Measurements from ENCODE around the gene CADPS. TPM values are rescaled to one million over a fixed set of nuclear protein-coding genes. Genes with fewer than 3 reads are reported as not detected.
A peak's percentile ranks its signal among the peaks of the same experiment; 100 is the strongest.

CADPS gene
- total RNA-seq, 1 donor from 2014 or later, result not detected

DNA sequence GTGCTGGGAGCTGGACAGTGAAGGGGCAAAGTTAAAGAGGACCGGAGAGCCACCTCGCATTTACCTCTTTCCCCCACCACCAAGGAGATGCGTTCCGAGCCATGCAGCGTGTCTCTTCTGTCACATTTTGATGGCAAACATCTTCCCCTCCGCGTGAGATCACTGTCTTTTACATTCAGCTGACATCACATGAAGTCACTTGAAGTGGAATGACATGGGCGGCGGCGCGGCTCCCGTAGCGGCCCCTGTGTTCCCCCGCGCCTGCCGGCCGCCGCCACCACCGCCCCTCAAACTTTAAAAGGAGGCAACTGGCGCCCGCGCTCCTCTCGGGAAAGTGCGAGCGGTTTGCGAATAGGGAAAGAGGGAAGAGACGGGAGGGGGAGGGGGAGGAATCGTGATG is 502.0 kb downstream of the CADPS start, which contains the start of gene FEZF2:
TSS of gene FEZF2 (minus strand) at position 336 of the 400 bp plus-strand sequence. CDS start 682 bp downstream, outside the sequence.
- DNase-seq (ENCODE audit: low spot score in 2 of 2), result no peak
- Histone ChIP-seq H3K27ac (no peak within 1 kb of the TSS), H3K36me3 (no peaks in the 10 kb centered on the region), H3K4me3 (peak within 1 kb of the TSS; percentile 39 to 49), H3K4me1 (peaks cover 2 to 8% of the 10 kb centered on the region in 2 donors), H3K9me3 (no peaks in the 10 kb centered on the region), H3K27me3 (peaks cover 25% of the 10 kb centered on the region)
- intact Hi-C loops (cut with DNase I), result no loop called here
- TF ChIP-seq, protein P1, sequence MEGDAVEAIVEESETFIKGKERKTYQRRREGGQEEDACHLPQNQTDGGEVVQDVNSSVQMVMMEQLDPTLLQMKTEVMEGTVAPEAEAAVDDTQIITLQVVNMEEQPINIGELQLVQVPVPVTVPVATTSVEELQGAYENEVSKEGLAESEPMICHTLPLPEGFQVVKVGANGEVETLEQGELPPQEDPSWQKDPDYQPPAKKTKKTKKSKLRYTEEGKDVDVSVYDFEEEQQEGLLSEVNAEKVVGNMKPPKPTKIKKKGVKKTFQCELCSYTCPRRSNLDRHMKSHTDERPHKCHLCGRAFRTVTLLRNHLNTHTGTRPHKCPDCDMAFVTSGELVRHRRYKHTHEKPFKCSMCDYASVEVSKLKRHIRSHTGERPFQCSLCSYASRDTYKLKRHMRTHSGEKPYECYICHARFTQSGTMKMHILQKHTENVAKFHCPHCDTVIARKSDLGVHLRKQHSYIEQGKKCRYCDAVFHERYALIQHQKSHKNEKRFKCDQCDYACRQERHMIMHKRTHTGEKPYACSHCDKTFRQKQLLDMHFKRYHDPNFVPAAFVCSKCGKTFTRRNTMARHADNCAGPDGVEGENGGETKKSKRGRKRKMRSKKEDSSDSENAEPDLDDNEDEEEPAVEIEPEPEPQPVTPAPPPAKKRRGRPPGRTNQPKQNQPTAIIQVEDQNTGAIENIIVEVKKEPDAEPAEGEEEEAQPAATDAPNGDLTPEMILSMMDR (IDR thresholded peaks at IDR 0.05), result no peak

DNA sequence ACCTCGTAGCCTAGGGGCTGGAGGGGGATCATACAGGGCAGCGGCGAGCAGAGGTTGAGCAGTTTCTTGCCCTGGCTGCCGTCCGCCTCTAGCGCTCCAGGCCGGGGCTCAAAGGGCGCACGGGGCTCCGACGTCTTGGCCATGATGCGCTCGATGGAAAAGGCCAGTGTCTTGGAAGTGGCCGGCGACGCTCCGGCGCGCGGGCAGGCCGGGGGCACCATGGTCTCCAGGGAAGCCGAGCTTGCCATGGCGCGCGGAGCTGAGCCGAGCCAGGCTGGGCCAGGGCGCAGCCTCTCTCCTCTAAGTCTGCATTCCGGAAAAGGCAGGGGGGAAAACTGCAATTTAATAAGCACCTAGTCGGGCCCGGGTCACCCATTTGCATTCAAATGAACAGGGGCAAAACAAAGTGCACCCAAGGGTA is 502.6 kb downstream of the CADPS start:
- no peak for DNase-seq (ENCODE audit: low spot score in 2 of 2)
- Histone ChIP-seq H3K4me3 (peak overlapping the region; percentile 21 to 49), H3K36me3 (no peaks in the 10 kb centered on the region), H3K9me3 (no peaks in the 10 kb centered on the region), H3K27me3 (peaks cover 25% of the 10 kb centered on the region), H3K27ac (no peak overlapping the region), H3K4me1 (peaks cover 2 to 8% of the 10 kb centered on the region in 2 donors)
- TF ChIP-seq, protein P1 (IDR thresholded peaks at IDR 0.05), result no peak
- intact Hi-C loops (cut with DNase I), result no loop called here

DNA sequence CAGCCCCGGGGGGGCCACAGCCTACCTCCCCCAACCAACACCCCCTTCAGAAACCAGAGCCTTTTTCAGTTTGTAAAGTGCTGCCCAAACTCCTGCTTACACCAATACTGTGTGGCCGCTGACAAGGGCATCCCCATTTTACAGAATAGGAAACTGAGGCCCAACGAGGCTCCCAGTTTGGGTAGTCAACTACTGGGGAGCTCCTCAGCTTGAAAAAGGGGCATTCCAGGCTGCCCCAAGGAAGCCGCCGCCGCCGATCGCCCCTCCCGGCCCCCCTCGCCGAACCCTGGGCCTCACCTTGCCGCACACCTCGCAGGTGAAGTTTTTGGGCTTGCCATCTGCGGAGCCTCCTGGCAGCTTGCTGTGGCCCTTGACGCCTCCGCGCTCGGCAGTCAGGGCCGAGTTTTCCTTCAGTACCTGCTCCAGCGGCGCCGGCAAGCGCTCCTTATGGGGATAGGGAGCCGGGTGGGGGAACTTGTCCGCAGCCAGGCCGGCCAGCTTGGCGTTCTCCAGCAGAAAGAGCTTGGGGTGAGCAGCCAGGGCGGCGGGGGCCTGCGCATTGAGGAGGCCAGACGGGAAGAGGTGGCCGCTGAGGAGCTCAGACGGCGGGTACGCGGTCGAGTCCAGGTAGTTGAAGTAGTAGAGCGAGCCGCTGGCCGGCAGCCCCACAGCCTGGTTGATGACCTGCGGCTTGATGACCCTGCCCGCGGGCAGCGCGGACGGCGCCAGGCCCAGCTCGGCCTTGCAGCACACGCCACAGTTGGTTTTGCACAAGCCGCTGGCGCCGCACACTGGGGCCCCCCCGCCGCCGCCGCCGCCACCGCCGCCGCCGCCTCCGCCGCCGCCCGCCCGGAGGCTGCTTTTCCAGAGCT is 503.3 kb downstream of the CADPS start:
- Histone ChIP-seq H3K27ac (no peak overlapping the region), H3K4me3 (peak overlapping the region; percentile 21 to 49), H3K9me3 (no peaks in the 10 kb centered on the region), H3K4me1 (peaks cover 2 to 8% of the 10 kb centered on the region in 2 donors), H3K27me3 (peaks cover 24% of the 10 kb centered on the region), H3K36me3 (no peaks in the 10 kb centered on the region)
- intact Hi-C loops (cut with DNase I), result no loop called here
- TF ChIP-seq, protein P1 (IDR thresholded peaks at IDR 0.05), result no peak
- no peak for DNase-seq (ENCODE audit: low spot score in 2 of 2)

DNA sequence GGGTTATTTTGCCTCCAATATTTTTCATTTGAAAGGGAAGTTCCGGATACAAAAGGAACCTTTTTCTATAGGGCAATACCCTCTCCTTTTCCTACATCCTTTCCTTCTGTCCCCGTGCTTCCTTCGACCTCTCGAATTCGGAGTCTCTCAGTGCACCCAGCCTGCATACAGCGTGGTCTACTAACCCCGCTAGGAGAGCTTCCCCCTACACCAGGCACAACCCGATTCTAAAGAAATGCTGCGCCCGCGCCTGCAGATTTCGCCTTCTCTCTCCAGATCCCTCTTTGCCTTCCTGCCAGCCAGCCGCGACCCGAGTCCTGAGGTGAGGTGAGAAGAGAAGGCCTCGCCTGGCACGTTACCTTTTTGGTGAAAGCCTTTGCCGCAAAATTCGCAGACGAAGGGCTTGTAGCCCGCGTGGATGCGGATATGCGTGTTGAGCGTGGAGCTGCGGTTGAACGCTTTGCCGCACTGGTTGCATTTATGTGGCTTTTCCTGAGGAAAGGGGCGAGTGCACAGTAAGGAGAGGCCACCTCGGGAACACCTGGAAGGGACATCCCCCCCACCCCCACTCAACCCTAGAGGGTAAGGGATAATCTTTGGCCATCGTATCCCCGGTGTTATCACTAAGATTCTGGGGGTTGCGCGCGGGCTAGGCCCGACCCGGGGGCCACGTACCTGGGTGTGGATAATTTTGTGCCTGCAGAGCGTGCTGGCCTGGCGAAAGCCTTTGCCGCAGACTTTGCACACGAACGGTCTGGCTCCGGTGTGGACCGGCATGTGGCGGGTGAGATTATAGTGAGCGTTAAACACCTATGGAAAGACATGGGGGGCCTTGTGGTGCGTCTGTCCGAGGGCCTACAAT is 504.1 kb downstream of the CADPS start:
- H3K4me1 ChIP-seq, result peaks cover 2 to 8% of the 10 kb centered on the region in 2 donors
- TF ChIP-seq, protein P1 (IDR thresholded peaks at IDR 0.05), result no peak
- DNase-seq (ENCODE audit: low spot score in 2 of 2), result no peak
- no peaks in the 10 kb centered on the region for H3K9me3 ChIP-seq
- no peaks in the 10 kb centered on the region for H3K36me3 ChIP-seq
- H3K27me3 ChIP-seq, result peaks cover 21% of the 10 kb centered on the region
- no peak overlapping the region for H3K4me3 ChIP-seq
- intact Hi-C loops (cut with DNase I), result no loop called here
- no peak overlapping the region for H3K27ac ChIP-seq

DNA sequence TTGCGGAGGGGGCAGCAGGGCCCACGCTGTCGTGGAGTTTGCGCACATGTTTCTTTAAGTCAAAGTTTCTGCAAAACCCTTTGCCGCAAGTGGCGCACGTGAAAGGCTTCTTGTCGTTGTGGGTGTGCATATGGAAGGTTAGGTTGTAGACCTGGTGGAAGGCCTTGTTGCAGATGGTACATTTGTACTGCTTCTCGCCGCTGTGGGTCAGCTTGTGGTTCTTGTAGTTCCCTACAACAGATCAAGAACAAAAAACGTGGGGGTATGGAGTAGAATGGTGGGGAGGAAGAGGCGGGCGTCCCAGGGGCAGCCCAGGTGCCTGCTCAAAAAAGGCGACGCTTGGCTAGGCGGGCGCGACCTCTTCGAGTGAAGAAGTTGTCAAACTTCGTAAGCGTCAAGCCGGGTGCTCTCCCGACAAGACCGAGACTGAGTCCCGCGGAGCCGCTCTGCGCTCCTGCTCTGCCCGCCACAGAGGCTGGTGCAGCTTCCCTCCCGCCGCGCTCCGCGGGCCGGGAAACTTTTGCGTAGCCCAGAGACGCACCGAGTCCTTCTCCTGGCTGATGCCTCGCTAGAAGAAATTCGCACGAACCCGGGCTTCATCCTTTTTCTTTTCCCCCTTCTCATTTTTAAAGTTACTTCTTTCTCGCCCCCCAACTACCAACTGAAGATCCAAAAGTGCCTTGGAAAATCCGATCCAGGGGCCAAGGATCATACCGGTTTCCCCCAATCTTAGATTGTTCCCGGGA is 504.9 kb downstream of the CADPS start:
- Histone ChIP-seq H3K4me3 (no peak overlapping the region), H3K27ac (no peak overlapping the region), H3K4me1 (peaks cover 2 to 8% of the 10 kb centered on the region in 2 donors), H3K36me3 (no peaks in the 10 kb centered on the region), H3K9me3 (no peaks in the 10 kb centered on the region), H3K27me3 (peaks cover 24% of the 10 kb centered on the region)
- TF ChIP-seq, protein P1 (IDR thresholded peaks at IDR 0.05), result no peak
- intact Hi-C loops (cut with DNase I), result no loop called here
- no peak for DNase-seq (ENCODE audit: low spot score in 2 of 2)
